GM21619 (cell line): Measurements from ENCODE around the gene POLR2J3.
"Not testable (repeated sequence)": the region's sequence is repeated elsewhere in the genome, so short reads cannot be mapped to it uniquely, and the experiment has no call there.

Source experiments
- ATAC-seq: cut with Tn5 transposase; IDR thresholded peaks from one replicate; pipeline ENCODE4 v1.9.1; 2021; ENCODE audit not compliant: unreplicated experiment

Gene POLR2J3

DNA sequence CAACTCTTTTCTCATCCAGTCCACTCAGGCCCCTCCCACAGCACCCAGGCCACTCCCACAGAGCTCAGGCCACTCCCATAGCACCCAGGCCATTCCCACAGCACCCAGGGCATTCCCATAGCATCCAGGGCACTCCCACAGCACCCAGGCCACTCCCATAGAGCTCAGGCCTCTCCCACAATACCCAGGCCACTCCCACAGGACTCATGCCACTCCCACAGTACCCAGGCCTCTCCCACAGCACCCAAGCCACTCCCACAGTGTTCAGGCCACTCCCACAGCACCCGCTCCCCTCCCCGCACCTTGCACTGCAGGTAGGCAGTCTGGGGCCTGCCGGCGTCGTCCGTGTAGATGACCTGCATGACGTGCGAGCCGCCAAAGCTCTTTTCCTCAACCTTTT is 17.5 kb upstream of the POLR2J3 start:
- ATAC-seq, result not testable (repeated sequence)

DNA sequence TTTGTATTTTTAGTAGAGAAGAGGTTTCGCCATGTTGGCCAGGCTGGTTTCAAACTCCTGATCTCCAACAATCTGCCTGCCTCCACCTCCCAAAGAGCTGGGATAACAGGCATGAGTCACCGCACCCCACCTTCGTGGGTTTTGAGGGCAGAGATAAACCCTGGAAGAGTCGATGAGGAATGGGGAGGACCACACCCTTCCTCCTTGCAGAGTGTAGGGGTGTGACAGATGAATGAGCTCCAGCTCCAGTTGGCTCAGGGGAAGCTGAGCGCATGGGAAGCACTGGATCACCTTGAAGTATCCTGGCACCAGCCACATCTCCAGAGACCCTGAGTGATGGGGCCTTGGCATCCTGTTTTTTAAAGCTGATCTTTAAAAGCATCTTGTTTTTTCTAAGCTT is 11.1 kb upstream of the POLR2J3 start:
- ATAC-seq, result not testable (repeated sequence)

- ATAC-seq, result not testable (repeated sequence)
These were observed 9.3 kb upstream of the POLR2J3 start for GRCh38 chr7:102581722-102582121.

GRCh38 chr7:102578486-102578885 is 6.1 kb upstream of the POLR2J3 start:
- not testable (repeated sequence) for ATAC-seq

- not testable (repeated sequence) for ATAC-seq
These were observed 5.2 kb upstream of the POLR2J3 start for GRCh38 chr7:102577315-102578240.

DNA sequence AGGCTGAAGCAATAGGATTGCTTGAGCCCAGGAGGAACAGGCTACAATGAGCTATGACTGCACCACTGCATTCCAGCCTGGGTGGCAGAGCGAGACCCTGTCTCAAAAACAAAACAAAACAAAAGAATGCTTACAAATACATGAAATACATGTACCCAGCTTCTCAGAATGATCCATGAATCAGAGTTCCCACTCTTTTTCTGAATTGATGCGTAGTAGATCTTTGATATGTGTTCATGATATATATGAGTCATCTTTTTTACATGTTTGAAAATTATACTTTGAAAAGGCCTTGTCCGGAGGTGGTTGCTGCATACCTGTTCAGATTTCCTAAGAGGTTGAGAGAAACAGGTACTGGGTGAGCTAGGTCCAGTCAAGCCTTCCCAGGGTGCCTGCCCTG is 4.0 kb upstream of the POLR2J3 start:
- not testable (repeated sequence) for ATAC-seq

GRCh38 chr7:102574607-102575006 is 2.2 kb upstream of the POLR2J3 start:
- not testable (repeated sequence) for ATAC-seq

DNA sequence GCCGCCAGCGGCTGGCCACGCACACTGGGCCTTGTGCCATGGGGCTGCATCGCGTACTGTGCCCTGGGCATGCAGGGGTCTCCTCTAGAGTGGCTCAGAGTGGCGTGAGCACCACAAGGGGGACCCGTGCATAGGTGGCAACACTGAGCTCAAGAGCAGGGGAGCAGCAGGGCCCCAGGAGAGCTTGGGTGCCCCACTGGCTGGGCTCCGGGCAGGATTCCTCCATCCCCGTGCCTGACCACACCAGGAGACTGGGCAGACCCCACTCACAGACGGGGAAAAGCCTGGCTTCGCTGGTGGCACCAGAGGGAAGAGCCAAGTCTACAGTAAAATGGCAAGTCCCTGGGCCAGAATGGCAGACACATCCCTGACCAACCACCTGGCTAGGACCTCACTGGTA is 3.8 kb downstream of the POLR2J3 start:
- ATAC-seq, result not testable (repeated sequence)

- ATAC-seq, result not testable (repeated sequence)
These were observed 21.5 kb downstream of the POLR2J3 start, which contains the start of gene SPDYE2 for GRCh38 chr7:102550808-102551422. TSS of gene SPDYE2 (plus strand) at chr7:102551226. CDS start at chr7:102553256, 2,030 bp downstream.

GRCh38 chr7:102546353-102546752 is 26.0 kb downstream of the POLR2J3 start:
- peak; percentile 70 for ATAC-seq

DNA sequence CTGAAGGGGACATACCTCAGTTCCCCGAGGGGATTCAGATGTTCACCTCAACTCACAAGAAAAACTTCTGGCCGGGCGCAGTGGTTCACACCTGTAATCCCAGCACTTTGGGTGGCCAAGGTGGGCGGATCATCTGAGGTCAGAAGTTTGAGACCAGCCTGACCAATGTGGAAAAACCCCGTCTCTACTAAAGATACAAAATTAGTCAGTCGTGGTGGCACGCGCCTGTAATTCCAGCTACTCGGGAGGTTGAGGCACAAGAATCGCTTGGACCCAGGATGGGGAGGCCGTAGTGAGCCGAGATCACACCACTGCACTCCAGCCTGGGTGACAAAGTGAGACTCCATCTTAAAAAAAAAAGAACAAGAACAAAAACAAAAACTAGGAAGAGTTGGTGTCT is 27.1 kb downstream of the POLR2J3 start:
- not testable (repeated sequence) for ATAC-seq

- ATAC-seq, result not testable (repeated sequence)
These were observed 28.0 kb downstream of the POLR2J3 start for GRCh38 chr7:102544372-102544771.

DNA sequence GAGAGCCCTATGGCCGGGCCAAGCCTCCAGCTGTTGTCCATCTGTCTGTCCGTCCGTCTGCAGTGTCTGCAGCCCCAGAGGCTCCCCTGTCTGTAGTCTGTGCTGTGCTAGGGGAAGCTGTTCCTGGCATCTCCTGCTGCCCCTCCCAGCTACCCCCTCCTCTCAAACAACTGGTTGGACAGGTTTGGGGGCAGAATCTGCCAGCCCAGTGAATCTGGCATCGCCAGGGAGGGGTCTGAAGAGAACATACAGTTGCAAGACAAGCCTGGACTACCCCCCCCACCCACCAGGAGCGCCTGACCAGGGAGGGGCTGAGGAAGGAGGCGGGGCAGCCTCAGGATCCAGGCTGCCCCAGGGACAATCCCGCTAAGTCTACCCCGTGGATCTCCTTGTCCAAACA is 28.8 kb downstream of the POLR2J3 start, which contains the start of gene UPK3BL2:
UPK3BL2 (minus strand) TSS at position 101 of the 400 bp plus-strand sequence; CDS start at position 41, 60 bp downstream.
- not testable (repeated sequence) for ATAC-seq

DNA sequence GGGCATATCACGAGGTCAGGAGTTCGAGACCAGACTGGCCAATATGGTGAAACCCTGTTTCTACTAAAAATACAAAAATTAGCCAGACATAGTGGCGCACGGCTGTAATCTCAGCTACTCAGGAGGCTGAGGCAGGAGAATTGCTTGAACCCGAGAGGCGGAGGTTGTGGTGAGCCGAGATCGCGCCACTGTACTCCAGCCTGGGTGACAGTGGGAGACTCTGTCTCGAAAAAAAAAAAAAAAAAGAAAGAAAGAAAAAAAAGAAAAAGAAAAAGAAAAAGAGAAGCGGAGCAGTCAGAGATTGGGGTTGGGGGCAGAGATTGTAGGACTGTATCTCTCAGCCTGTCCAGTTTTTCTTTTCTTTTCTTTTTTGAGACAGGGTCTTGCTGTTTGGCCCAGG is 29.6 kb downstream of the POLR2J3 start:
- not testable (repeated sequence) for ATAC-seq

DNA sequence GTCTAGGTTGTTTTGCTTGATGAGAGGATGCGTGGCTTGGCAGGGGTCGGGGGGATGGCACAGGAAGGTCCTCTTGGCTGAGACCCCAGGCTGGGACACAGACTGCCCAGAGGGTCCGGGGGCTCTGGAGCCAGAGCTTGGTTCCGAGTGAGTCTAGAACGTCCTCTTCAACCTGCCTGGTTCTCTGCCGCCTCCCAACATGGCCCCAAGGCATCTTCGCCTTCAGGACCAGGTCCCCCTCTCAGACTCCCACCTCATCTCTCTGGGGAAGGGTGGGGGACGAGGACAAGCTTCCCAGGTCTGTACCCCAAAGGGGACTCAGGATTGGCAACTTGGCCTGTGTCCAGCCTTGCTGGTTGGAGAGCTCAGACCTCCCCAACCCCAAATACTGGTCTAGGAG is 30.3 kb downstream of the POLR2J3 start:
- ATAC-seq, result not testable (repeated sequence)

DNA sequence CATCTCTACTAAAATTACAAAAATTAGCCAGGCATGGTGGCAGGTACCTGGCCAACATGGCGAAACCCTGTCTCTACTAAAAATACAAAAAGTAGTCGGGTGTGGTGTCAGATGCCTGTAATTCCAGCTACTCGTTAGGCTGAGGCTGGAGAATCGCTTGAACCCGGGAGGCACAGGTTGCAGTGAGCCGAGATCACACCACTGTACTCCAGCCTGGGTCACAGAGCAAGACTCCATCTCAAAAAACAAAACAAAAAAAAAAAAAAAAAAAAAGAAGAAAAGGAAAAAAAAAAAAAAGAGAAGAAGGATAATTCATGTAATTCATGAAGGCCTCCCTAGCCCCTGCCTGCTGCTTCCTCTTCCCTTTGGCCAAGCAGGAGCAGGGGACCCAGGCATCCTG is 31.8 kb downstream of the POLR2J3 start:
- not testable (repeated sequence) for ATAC-seq

GRCh38 chr7:102535062-102535615 is 37.2 kb downstream of the POLR2J3 start:
- ATAC-seq, result not testable (repeated sequence)

DNA sequence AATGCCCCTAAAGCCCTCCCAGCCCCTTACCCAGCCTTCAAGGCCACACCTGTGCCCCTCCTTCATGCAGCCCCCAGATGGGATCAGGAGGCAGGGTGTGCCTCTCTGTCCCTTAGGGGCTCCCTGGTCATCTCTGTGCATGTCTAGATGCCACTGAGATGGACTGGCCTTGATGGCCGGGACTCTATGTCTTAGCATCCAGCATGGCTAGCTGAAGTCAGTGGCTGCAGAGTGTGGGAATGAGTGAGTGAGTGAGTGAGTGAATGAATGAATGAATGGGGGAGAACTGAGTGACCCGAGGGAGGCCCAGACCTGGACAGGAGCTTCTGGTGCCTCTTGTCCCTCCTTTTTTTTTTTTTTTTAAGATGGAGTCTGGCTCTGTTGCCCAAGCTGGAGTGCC is 40.3 kb downstream of the POLR2J3 start:
- ATAC-seq, result not testable (repeated sequence)

DNA sequence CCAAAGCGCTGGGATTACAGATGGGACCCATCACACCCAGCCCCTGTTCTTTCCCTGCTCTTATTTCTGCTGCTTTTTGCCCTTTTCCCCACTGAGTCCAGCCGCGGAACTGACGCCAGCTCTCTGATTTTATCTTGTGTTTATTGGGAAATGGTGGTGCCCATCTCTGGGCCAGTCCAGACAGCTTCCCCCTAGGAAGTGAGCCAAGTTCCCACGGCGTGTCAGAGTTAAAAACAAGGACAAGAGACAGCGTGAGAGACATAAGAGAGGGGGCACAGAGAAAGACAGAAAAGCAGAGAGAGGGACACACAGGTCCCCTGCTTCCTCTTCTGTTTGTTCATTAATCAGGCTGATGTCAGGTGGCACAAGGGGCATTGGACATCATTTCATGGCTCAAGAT is 40.8 kb downstream of the POLR2J3 start:
- not testable (repeated sequence) for ATAC-seq

DNA sequence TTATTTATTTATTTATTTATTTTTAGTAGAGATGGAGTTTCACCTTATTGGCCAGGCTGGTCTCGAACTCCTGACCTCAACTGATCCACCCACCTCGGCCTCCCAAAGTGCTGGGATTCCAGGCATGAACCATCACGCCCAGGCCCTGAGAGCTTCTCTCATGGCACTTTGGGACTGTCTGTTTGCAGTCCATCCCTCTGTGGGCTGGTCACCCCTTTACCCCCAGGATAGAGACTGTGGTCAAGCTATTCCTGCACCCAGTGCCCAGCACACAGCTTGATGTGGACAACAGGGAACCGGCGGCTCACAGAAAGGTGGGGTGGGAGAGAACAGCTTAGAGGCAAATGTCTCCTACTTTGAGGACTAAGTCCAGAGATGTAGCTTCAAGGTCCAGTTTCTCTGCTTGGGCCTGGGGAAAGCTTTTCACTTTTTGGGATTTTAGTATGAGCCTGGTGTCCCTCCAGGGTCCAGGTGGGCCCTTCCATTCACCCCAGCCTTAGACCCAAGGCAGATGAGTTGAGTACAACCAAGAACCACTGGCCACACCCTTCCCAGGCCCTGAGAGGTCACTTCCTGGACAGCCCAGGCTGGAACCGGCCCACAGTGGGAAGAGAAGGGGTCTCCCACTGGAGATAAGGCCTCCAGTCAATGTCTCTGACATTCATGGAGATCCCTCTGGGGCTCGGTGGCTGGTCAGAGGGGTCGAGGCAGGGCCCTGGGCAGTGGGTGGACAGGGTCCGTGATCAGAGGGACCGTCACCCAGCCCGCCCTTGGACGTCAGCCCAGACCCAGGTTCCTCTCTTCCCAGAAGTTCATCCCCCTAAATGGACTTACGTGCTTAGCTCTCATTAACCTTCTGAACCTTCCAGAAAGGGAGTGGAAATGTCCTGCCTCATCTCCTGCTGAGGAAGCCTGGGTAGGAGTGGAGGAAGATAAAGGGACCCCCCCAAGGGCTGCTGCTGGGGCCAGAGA is 44.3 kb downstream of the POLR2J3 start:
- not testable (repeated sequence) for ATAC-seq
